ENCODE results near the gene COTL1. TPM values are rescaled to one million over a fixed set of nuclear protein-coding genes. Genes with fewer than 3 reads are reported as not detected.
"Not testable (repeated sequence)": the region's sequence is repeated elsewhere in the genome, so short reads cannot be mapped to it uniquely, and the experiment has no call there.

The COTL1 gene
- polyA plus RNA-seq, 3 donors: 123 to 153 (median 140) TPM

- no peak for DNase-seq
These were observed 31.0 kb upstream of the COTL1 start for GRCh38 chr16:84648595-84649510.

- no peak for DNase-seq
These were observed 30.1 kb upstream of the COTL1 start, which contains the start of gene KLHL36 for GRCh38 chr16:84647828-84648594. KLHL36 (plus strand) TSS chr16:84648511; CDS start chr16:84650868, 2,357 bp downstream.

- DNase-seq: no peak
These were observed 25.8 kb upstream of the COTL1 start for GRCh38 chr16:84643674-84644073.

GRCh38 chr16:84643180-84643583, 25.3 kb upstream of the COTL1 start:
- DNase-seq: no peak

GRCh38 chr16:84641643-84642358, 23.9 kb upstream of the COTL1 start:
- DNase-seq: no peak

- no peak for DNase-seq
These were observed 22.3 kb upstream of the COTL1 start for GRCh38 chr16:84640145-84640544.

GRCh38 chr16:84638231-84638806, 20.4 kb upstream of the COTL1 start:
- DNase-seq: no peak

GRCh38 chr16:84637709-84638108, 19.8 kb upstream of the COTL1 start:
- no peak for DNase-seq

GRCh38 chr16:84635702-84636101, 17.8 kb upstream of the COTL1 start:
- no peak for DNase-seq

- DNase-seq: no peak
These were observed 15.7 kb upstream of the COTL1 start for GRCh38 chr16:84633622-84634021.

GRCh38 chr16:84632862-84633261, 15.0 kb upstream of the COTL1 start:
- DNase-seq: not testable (repeated sequence)

- no peak for DNase-seq
These were observed 14.0 kb upstream of the COTL1 start for GRCh38 chr16:84631886-84632285.

GRCh38 chr16:84631153-84631466, 13.2 kb upstream of the COTL1 start:
- no peak for DNase-seq

GRCh38 chr16:84630446-84631152, 12.7 kb upstream of the COTL1 start:
- DNase-seq: no peak

- DNase-seq: no peak
These were observed 12.1 kb upstream of the COTL1 start for GRCh38 chr16:84630009-84630408.

GRCh38 chr16:84629580-84629979, 11.7 kb upstream of the COTL1 start:
- DNase-seq: no peak

- DNase-seq: no peak
These were observed 10.4 kb upstream of the COTL1 start for GRCh38 chr16:84628226-84628731.

GRCh38 chr16:84625556-84625955, 7.7 kb upstream of the COTL1 start:
- no peak for DNase-seq

- DNase-seq: not testable (repeated sequence)
These were observed 3.0 kb upstream of the COTL1 start for GRCh38 chr16:84620913-84621312.

- DNase-seq: peak; percentile 45
These were observed 943 bp upstream of the COTL1 start for GRCh38 chr16:84618581-84619460.

Measured in renal pelvis (tissue), 4 donors.